Activated CD4-positive, alpha-beta T cell treated with anti-CD3 and anti-CD28 coated beads, Interleukin-2, Interleukin-6, amounts not matched to agents 100 ng/mL and 50 ng/mL, durations not matched to agents 16 hours and 8 hours (primary cell): ENCODE measurements around the gene DOK1.
"Not testable (repeated sequence)": the region's sequence is repeated elsewhere in the genome, so short reads cannot be mapped to it uniquely, and the experiment has no call there.

Experiments used
- DNase-seq: peaks from one replicate; pipeline ENCODE4 v3.0.0-alpha.2; 2020

The DOK1 gene

GRCh38 chr2:74548900-74549826, 5.4 kb upstream of the DOK1 start:
- DNase-seq: no peak

- DNase-seq: no peak
Observed at GRCh38 chr2:74550231-74550630, 4.3 kb upstream of the DOK1 start.

GRCh38 chr2:74551530-74551929, 3.0 kb upstream of the DOK1 start:
- no peak for DNase-seq

- no peak for DNase-seq
Observed at GRCh38 chr2:74551942-74552913, 2.3 kb upstream of the DOK1 start.

GRCh38 chr2:74552914-74553811, 1.4 kb upstream of the DOK1 start:
- DNase-seq: no peak

- peak; percentile 54 for DNase-seq
Observed at GRCh38 chr2:74554820-74555531, 456 bp downstream of the DOK1 start.

GRCh38 chr2:74555610-74556103, 1.1 kb downstream of the DOK1 start:
- DNase-seq: no peak

GRCh38 chr2:74556159-74556558, 1.6 kb downstream of the DOK1 start:
- DNase-seq: no peak

- no peak for DNase-seq
Observed at GRCh38 chr2:74556831-74557370, 2.4 kb downstream of the DOK1 start.

GRCh38 chr2:74558284-74559230, 4.0 kb downstream of the DOK1 start:
- DNase-seq: no peak

GRCh38 chr2:74559912-74560311, 5.4 kb downstream of the DOK1 start:
- DNase-seq: no peak

GRCh38 chr2:74560591-74560990, 6.1 kb downstream of the DOK1 start:
- DNase-seq: no peak

GRCh38 chr2:74561022-74561421, 6.5 kb downstream of the DOK1 start:
- not testable (repeated sequence) for DNase-seq

- DNase-seq: no peak
Observed at GRCh38 chr2:74562126-74562775, 7.7 kb downstream of the DOK1 start.

- no peak for DNase-seq
Observed at GRCh38 chr2:74564222-74564621, 9.7 kb downstream of the DOK1 start.

GRCh38 chr2:74566076-74566753, 11.7 kb downstream of the DOK1 start:
- DNase-seq: no peak

- no peak for DNase-seq
Observed at GRCh38 chr2:74566754-74567085, 12.2 kb downstream of the DOK1 start.

GRCh38 chr2:74567881-74568280, 13.4 kb downstream of the DOK1 start:
- no peak for DNase-seq

- DNase-seq: no peak
Observed at GRCh38 chr2:74569686-74570085, 15.2 kb downstream of the DOK1 start.
